H1 (cell line): ENCODE data around the gene PIK3R6. TPM values are rescaled to one million over a fixed set of nuclear protein-coding genes. Genes with fewer than 3 reads are reported as not detected.

Experiments used
- CTCF ChIA-PET: fragments of 300-600 bp; sonication (Branson Sonifier 250); formaldehyde crosslinking; loops from one replicate; lab custom pipeline; 2021; ENCODE audit not compliant: partially characterized antibody; lab: Charles Lee
- POLR2A ChIA-PET: fragments of 300-600 bp; sonication (Branson Sonifier 250); formaldehyde crosslinking; loops from one replicate; lab custom pipeline; 2021; ENCODE audit warnings: inconsistent platforms; ENCODE audit not compliant: partially characterized antibody; lab: Charles Lee
- DNase-seq, 2 experiments: peaks; one replicate each; pipeline versions ENCODE4 v3.0.0 to v3.0.0-alpha.2; 2010 to 2022; ENCODE audit warnings: low spot score in 2 of 2, low read depth in 1 of 2, mixed read lengths in 1 of 2
- FAIRE-seq: peaks from 2 replicates; lab custom pipeline; 2011; peaks lifted over from hg19 to GRCh38; lab: Jason Lieb, UNC
- H2AFZ ChIP-seq: 2 replicates; pipeline ENCODE4 v1.8.1; 2012; ENCODE audit warnings: low read length, inconsistent platforms
- H2AK5ac ChIP-seq: 2 replicates; pipeline ENCODE4 v1.6.1; 2013; ENCODE audit warnings: low read depth, low read length
- H2BK120ac ChIP-seq: replicated peaks from 2 replicates; pipeline ENCODE3; 2013; ENCODE audit warnings: low read depth, low read length, inconsistent platforms
- H2BK12ac ChIP-seq: 2 replicates; pipeline ENCODE4 v1.6.1; 2013; ENCODE audit warnings: low read depth, low read length
- H2BK15ac ChIP-seq: 2 replicates; pipeline ENCODE4 v1.6.1; 2013; ENCODE audit warnings: low read length
- H2BK20ac ChIP-seq: 2 replicates; pipeline ENCODE4 v1.6.1; 2013; ENCODE audit warnings: low read length
- H2BK5ac ChIP-seq: 2 replicates; pipeline ENCODE4 v1.6.1; 2013; ENCODE audit warnings: low read depth, low read length
- H3K14ac ChIP-seq: 2 replicates; pipeline ENCODE4 v1.6.1; 2013; ENCODE audit warnings: inconsistent platforms; ENCODE audit not compliant: insufficient read length
- H3K18ac ChIP-seq: 2 replicates; pipeline ENCODE4 v1.6.1; 2013; ENCODE audit warnings: low read length; ENCODE audit errors: extremely low read depth
- H3K23ac ChIP-seq: 2 replicates; pipeline ENCODE4 v1.6.1; 2013; ENCODE audit warnings: inconsistent platforms; ENCODE audit not compliant: insufficient read length
- H3K23me2 ChIP-seq: 2 replicates; pipeline ENCODE4 v1.6.1; 2013; ENCODE audit warnings: low read depth, low read length
- H3K27ac ChIP-seq: 2 replicates; pipeline ENCODE4 v1.6.1; 2011; ENCODE audit warnings: low read depth, low read length, inconsistent platforms
- H3K27me3 ChIP-seq, 4 experiments: replicated peaks in 1 of 4; 1 replicate in 1 of 4; 2 replicates in 3 of 4; pipeline versions ENCODE4 v1.6.1 to v1.8.1; 2011 to 2013; ENCODE audit warnings: low read length in 3 of 4, mild to moderate bottlenecking in 3 of 4, inconsistent platforms in 2 of 4, mixed read lengths in 2 of 4, moderate library complexity in 1 of 4; ENCODE audit not compliant: control insufficient read depth in 3 of 4, insufficient read depth in 3 of 4; ENCODE audit errors: extremely low read depth in 1 of 4
- H3K36me3 ChIP-seq, 4 experiments: 2 replicates each; pipeline versions ENCODE4 v1.6.1 to v1.8.1; 2011 to 2013; ENCODE audit warnings: mild to moderate bottlenecking in 4 of 4, low read length in 3 of 4, moderate library complexity in 2 of 4, control low read depth in 1 of 4, inconsistent platforms in 1 of 4; ENCODE audit not compliant: insufficient read depth in 4 of 4, control insufficient read depth in 2 of 4
- H3K4ac ChIP-seq: replicated peaks from 2 replicates; pipeline ENCODE3; 2013; ENCODE audit warnings: low read length, low read depth, mixed read lengths, inconsistent platforms; ENCODE audit not compliant: insufficient read length
- H3K4me1 ChIP-seq, 4 experiments: replicated peaks in 1 of 4; 1 replicate in 1 of 4; 2 replicates in 3 of 4; pipeline versions ENCODE4 v1.6.1 to v1.8.1; 2011 to 2013; ENCODE audit warnings: low read length in 3 of 4, inconsistent platforms in 2 of 4, mixed read lengths in 1 of 4; ENCODE audit not compliant: insufficient read depth in 4 of 4, control insufficient read depth in 3 of 4
- H3K4me2 ChIP-seq, 2 experiments: 2 replicates each; pipeline versions ENCODE4 v1.6.1 to v1.8.1; 2011 to 2013; ENCODE audit warnings: low read depth in 2 of 2, low read length in 2 of 2, control low read depth in 1 of 2, inconsistent platforms in 1 of 2, mild to moderate bottlenecking in 1 of 2; ENCODE audit not compliant: insufficient read depth in 1 of 2
- H3K4me3 ChIP-seq, 4 experiments: fragments of 200-600, 300-600 bp in 1 of 4; sonication (generic), shearing (Covaris generic), sonication (Bioruptor Twin) in 1 of 4; 2 replicates each; pipeline versions ENCODE4 v1.5.1 to v1.8.1; 2011 to 2016; ENCODE audit warnings: low read length in 4 of 4, low read depth in 3 of 4, control low read depth in 2 of 4, inconsistent platforms in 2 of 4, mild to moderate bottlenecking in 2 of 4, mixed read lengths in 1 of 4, moderate library complexity in 1 of 4; ENCODE audit not compliant: insufficient read depth in 2 of 4; ENCODE audit errors: extremely low read depth in 1 of 4
- H3K56ac ChIP-seq: replicated peaks from 2 replicates; pipeline ENCODE3; 2013; ENCODE audit warnings: low read depth, mild to moderate bottlenecking, mixed read lengths, low read length, inconsistent platforms; ENCODE audit not compliant: insufficient read length
- H3K79me1 ChIP-seq: 2 replicates; pipeline ENCODE4 v1.6.1; 2013; ENCODE audit warnings: low read depth, low read length, control low read depth
- H3K79me2 ChIP-seq, 2 experiments: 2 replicates each; pipeline versions ENCODE4 v1.6.1 to v1.8.1; 2012 to 2013; ENCODE audit warnings: low read length in 2 of 2, mild to moderate bottlenecking in 2 of 2, inconsistent platforms in 1 of 2; ENCODE audit not compliant: insufficient read depth in 2 of 2, control insufficient read depth in 1 of 2
- H3K9ac ChIP-seq, 4 experiments: replicated peaks in 1 of 4; 1 replicate in 1 of 4; 2 replicates in 3 of 4; pipeline versions ENCODE4 v1.6.1 to v1.8.1; 2011 to 2013; ENCODE audit warnings: low read depth in 3 of 4, low read length in 3 of 4, control low read depth in 2 of 4, mild to moderate bottlenecking in 2 of 4, moderate library complexity in 2 of 4, inconsistent platforms in 1 of 4; ENCODE audit errors: extremely low read depth in 1 of 4
- H3K9me3 ChIP-seq, 2 experiments: 2 replicates each; pipeline versions ENCODE4 v1.6.1 to v1.8.1; 2012 to 2013; ENCODE audit warnings: mild to moderate bottlenecking in 2 of 2, moderate library complexity in 2 of 2, control low read depth in 1 of 2, inconsistent platforms in 1 of 2, low read depth in 1 of 2, low read length in 1 of 2, mixed read lengths in 1 of 2; ENCODE audit not compliant: insufficient read depth in 2 of 2
- H4K20me1 ChIP-seq, 2 experiments: replicated peaks in 1 of 2; 2 replicates each; pipeline versions ENCODE3 to v1.8.1; 2011 to 2013; ENCODE audit warnings: inconsistent platforms in 2 of 2, low read length in 2 of 2, mild to moderate bottlenecking in 1 of 2; ENCODE audit not compliant: insufficient read depth in 2 of 2, control insufficient read depth in 1 of 2
- H4K5ac ChIP-seq: 2 replicates; pipeline ENCODE4 v1.6.1; 2013; ENCODE audit warnings: low read length, low read depth, mixed read lengths, inconsistent platforms; ENCODE audit not compliant: insufficient read length
- H4K8ac ChIP-seq: 2 replicates; pipeline ENCODE4 v1.8.0; 2013; ENCODE audit warnings: mild to moderate bottlenecking, moderate library complexity, low read length, inconsistent platforms; ENCODE audit not compliant: insufficient read depth; ENCODE audit errors: extremely low read depth
- H4K91ac ChIP-seq: replicated peaks from 2 replicates; pipeline ENCODE3; 2013; ENCODE audit warnings: low read length, mixed read lengths, inconsistent platforms; ENCODE audit not compliant: insufficient read length
- ASH2L ChIP-seq: fragments of 200-600, 300-600 bp; sonication (generic); IDR thresholded peaks from one replicate; pipeline ENCODE4 v1.7.1; 2017; ENCODE audit warnings: low read length
- BACH1 ChIP-seq: IDR thresholded peaks from 2 replicates; pipeline ENCODE4 v1.6.1; 2012; ENCODE audit warnings: low read length, improper control_type of control experiment
- BRCA1 ChIP-seq: IDR thresholded peaks from 2 replicates; pipeline ENCODE4 v1.6.1; 2012; ENCODE audit warnings: low read depth, low read length, improper control_type of control experiment
- CTBP2 ChIP-seq: IDR thresholded peaks from 2 replicates; pipeline ENCODE4 v1.7.0; 2011; ENCODE audit warnings: borderline replicate concordance, mild to moderate bottlenecking, moderate library complexity, mixed read lengths, low read length; ENCODE audit not compliant: insufficient read depth, insufficient read length
- FOSL1 ChIP-seq: IDR thresholded peaks from 2 replicates; pipeline ENCODE4 v1.6.1; 2011; ENCODE audit warnings: mild to moderate bottlenecking, low read depth, low read length, moderate library complexity; ENCODE audit not compliant: insufficient read depth
- GABPA ChIP-seq: IDR thresholded peaks from 2 replicates; pipeline ENCODE4 v1.6.1; 2011; ENCODE audit warnings: mild to moderate bottlenecking, low read length, moderate library complexity, borderline replicate concordance; ENCODE audit not compliant: insufficient read depth
- GTF2F1 ChIP-seq: IDR thresholded peaks from 2 replicates; pipeline ENCODE4 v1.6.1; 2012; ENCODE audit warnings: low read depth, low read length, improper control_type of control experiment, borderline replicate concordance
- JUN ChIP-seq: IDR thresholded peaks from 2 replicates; pipeline ENCODE4 v1.6.1; 2011; ENCODE audit warnings: low read depth, mild to moderate bottlenecking, improper control_type of control experiment, low read length
- RBBP5 ChIP-seq: IDR thresholded peaks from 2 replicates; pipeline ENCODE4 v1.7.1; 2012; ENCODE audit warnings: low read depth, mild to moderate bottlenecking, inconsistent platforms, low read length, moderate library complexity, borderline replicate concordance
- SIN3A ChIP-seq, 2 experiments: IDR thresholded peaks in 1 of 2; conservative IDR thresholded peaks in 1 of 2; 2 replicates each; pipeline ENCODE4 v1.6.1; 2011 to 2012; ENCODE audit warnings: low read length in 2 of 2, improper control_type of control experiment in 1 of 2, low read depth in 1 of 2, mild to moderate bottlenecking in 1 of 2
- SUZ12 ChIP-seq: fragments of 200-600 bp; sonication (generic); IDR thresholded peaks from 2 replicates; pipeline ENCODE4 v1.6.1; 2012; ENCODE audit warnings: mild to moderate bottlenecking, inconsistent platforms, low read length, moderate library complexity, mixed read lengths
- TAF1 ChIP-seq: IDR thresholded peaks from 2 replicates; pipeline ENCODE4 v1.6.1; 2011; ENCODE audit warnings: mild to moderate bottlenecking, low read depth, low read length
- WGBS, 2 experiments: shearing (Covaris generic) in 1 of 2; methylation state at CpG; one replicate each; pipeline versions ENCODE4 v1.1.6 to v1.1.7; 2013 to 2015; ENCODE audit warnings: low lambda C conversion rate in 2 of 2, mixed read lengths in 2 of 2, inconsistent platforms in 1 of 2, low coverage in 1 of 2, missing lambda C conversion rate in 1 of 2; ENCODE audit not compliant: insufficient replicate concordance in 2 of 2, insufficient coverage in 1 of 2, insufficient read length in 1 of 2; ENCODE audit errors: extremely low coverage in 1 of 2, missing lambda C conversion rate in 1 of 2; 5-methylcytosine and 5-hydroxymethylcytosine counted together
- polyA plus RNA-seq, 7 experiments: library from polyadenylated mRNA; depleted of rRNA in 3 of 7; stranded (reverse) in 5 of 7; unstranded in 2 of 7; fragments of >200 nt in 5 of 7; fragments of 200-250 nt in 2 of 7; gene quantifications; 1 replicate in 5 of 7; 2 replicates in 1 of 7; 4 replicates in 1 of 7; pipeline versions ENCODE4 v1.2.1 to v1.2.3, GENCODE V29; 2011 to 2013; ENCODE audit warnings: missing spikeins in 2 of 7, mixed read lengths in 2 of 7
- total RNA-seq: library from RNA; stranded (reverse); fragmentation: NEBNext Ultra II Directional; extraction: Animal tissue kit (Norgen Biotek cat#: 25700); gene quantifications from 2 replicates; pipeline ENCODE4 v1.2.1, GENCODE V29; 2021

Gene PIK3R6
- total and polyA plus RNA-seq, 2 of the 8 experiments (the other 6 are each of a cell fraction or from before 2014, with no cell fraction given): 0.24 to 1.2 TPM

GRCh38 chr17:8873801-8874715 is 6.6 kb upstream of the PIK3R6 start:
- 81% methylated on average over 17 of the region's 19 CpGs; no CpG with 5 or more reads in 1 of the 2 experiments for WGBS, 2 experiments
- H2BK120ac ChIP-seq: no peak overlapping the region
- no peak overlapping the region for H3K4me2 ChIP-seq
- H4K8ac ChIP-seq: peak overlapping the region; percentile 75
- peaks cover 0 to 9% (median 7%) of the 10 kb centered on the region in 4 experiments; a peak in 6 of 7 replicates for H3K4me1 ChIP-seq
- H4K91ac ChIP-seq: no peak overlapping the region
- no peaks in the 10 kb centered on the region for H4K20me1 ChIP-seq
- no peaks in the 10 kb centered on the region; the same call in 1 of the 2 replicates for H3K23me2 ChIP-seq
- FAIRE-seq (no peak), DNase-seq (no peak)
- ChIA-PET CTCF (interaction anchor here (0.6 to 1.9 kb wide), 8 partner anchors 8 to 74 kb away, joined by 3 to 9 read pairs (median 3); no protein-coding TSS in a partner anchor), POLR2A (no interaction called here)
- no peak overlapping the region for H2BK5ac ChIP-seq
- H3K79me1 ChIP-seq: no peaks in the 10 kb centered on the region
- H3K56ac ChIP-seq: no peak overlapping the region
- no peak overlapping the region for H4K5ac ChIP-seq
- H3K79me2 ChIP-seq: no peaks in the 10 kb centered on the region
- H3K4ac ChIP-seq: no peak overlapping the region
- peaks cover 0 to 2% (median 0%) of the 10 kb centered on the region in 4 experiments; a peak in 2 of 7 replicates for H3K27me3 ChIP-seq
- no peak overlapping the region for H3K27ac ChIP-seq
- no peak overlapping the region for H3K4me3 ChIP-seq
- H2AFZ ChIP-seq: no peak overlapping the region
- H3K9me3 ChIP-seq: no peaks in the 10 kb centered on the region
- H2BK15ac ChIP-seq: no peak overlapping the region
- H2BK20ac ChIP-seq: no peak overlapping the region
- H2AK5ac ChIP-seq: no peak overlapping the region
- no peak overlapping the region for H3K23ac ChIP-seq
- H2BK12ac ChIP-seq: no peak overlapping the region
- H3K36me3 ChIP-seq: no peaks in the 10 kb centered on the region
- no peak overlapping the region for H3K14ac ChIP-seq
- H3K9ac ChIP-seq: no peak overlapping the region
- no peak overlapping the region for H3K18ac ChIP-seq
- TF ChIP-seq BACH1 (no peak), GABPA (no peak), JUN (no peak), BRCA1 (no peak), FOSL1 (no peak), GTF2F1 (no peak), TAF1 (no peak), SUZ12 (no peak), SIN3A (conservative IDR thresholded peaks at IDR 0.05 in 1 of 2, IDR thresholded peaks at IDR 0.05 in 1 of 2; ENCODE audit: low read depth in 1 of 2, low read length in 2 of 2) (no peak), RBBP5 (no peak), ASH2L (no peak), CTBP2 (no peak)
